Measurements from ENCODE around the gene VPS52. TPM values are rescaled to one million over a fixed set of nuclear protein-coding genes. Genes with fewer than 3 reads are reported as not detected.

Gene VPS52
- 10 to 100 TPM; 53.1 to 96.0 (median 75.1) TPM for polyA plus RNA-seq (ENCODE audit: insufficient read length in 4 of 4)

DNA sequence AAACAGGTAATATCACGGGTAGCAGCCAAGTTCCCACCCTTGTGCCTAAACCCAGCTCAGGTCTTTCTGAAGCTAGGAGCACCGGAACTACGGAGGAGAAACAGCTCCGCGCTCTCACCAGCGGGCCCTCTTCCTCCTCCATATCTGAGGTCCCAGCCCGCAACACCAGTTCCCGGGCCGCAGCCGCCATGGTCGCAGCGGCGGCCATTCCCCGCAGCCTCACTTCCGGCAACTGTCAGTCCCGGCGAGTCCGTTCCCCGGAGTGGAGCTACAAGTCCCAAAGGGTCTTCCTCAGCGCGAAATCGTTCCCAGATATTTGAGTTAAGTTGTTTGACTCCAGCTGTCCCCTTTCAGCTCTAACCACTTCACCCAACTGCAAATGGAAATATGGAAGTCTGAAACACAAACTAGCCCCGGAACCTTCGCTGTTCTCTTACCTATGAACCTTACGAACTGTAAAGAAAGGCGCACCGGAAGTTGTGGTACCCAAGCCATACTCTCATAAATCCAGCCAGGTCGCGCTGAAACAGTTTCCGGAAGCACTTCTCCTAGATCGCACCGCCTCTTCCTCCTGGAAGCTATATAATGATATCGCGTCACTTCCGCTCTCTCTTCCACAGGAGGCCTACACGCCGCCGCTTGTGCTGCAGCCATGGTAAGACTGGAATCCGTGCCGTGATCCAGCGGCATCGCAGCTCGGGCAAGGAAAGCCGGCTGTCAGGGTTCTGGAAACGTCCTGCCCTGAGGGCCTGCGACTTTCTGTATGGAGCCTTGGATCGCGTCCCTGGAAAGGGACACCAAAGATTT is at the start of gene VPS52, which contains the start of gene RPS18:
Gene VPS52, minus strand, starts transcription at position 409 of the 807 bp plus-strand sequence. Its CDS starts 201 bp downstream, at position 208.
Gene RPS18, plus strand, starts transcription at position 608 of the 807 bp plus-strand sequence. Its CDS starts 45 bp downstream, at position 653.
- peak; percentile 97 to 99 (median 98) for DNase-seq (ENCODE audit: low read depth in 4 of 4, low spot score in 3 of 4)

GRCh38 chr6:33321227-33321626 is 49.6 kb upstream of the VPS52 start:
- DNase-seq (ENCODE audit: low read depth in 4 of 4, low spot score in 3 of 4), result no peak

DNA sequence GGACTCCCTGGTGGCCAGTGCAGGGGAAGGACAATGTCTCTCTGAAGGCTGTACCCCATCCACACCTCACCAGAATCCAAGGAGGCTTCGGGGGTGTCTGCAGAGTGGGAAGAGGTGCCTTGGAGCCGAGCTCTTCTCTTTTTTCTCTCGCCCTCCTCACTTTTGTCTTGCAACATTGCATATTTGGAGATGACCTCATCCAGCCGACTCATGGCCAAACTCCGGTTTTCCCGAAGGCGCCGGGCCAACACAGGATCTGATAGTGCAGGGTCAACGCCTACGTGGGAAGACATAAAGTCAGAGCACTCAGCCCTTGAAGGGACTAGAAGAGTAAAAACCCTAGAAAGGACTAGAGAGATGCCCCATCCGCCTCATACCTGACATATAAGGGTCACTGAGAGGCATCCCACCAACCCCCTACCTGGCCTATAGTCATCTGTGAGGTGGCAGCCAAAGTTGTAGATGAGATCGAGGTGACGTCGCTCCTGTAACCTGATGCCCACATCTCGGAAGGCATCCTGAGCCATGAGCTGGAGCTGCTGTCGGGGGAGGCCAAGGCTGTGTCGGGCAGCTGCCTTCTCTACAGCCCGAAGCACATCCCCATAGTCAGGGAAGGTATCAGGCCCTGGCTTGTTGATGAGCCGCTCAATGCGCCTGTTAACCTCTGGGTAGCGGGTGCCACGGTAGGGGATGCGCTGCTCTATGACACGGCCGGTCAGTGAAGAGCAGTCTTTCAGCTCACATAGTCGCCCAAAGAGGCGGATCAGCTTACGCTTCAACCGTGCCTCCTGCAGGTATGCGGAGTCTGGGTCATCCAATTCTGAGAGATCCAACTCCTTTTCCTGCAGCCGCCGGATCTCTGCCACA is 48.9 kb upstream of the VPS52 start:
- DNase-seq (ENCODE audit: low read depth in 4 of 4, low spot score in 3 of 4), result no peak

DNA sequence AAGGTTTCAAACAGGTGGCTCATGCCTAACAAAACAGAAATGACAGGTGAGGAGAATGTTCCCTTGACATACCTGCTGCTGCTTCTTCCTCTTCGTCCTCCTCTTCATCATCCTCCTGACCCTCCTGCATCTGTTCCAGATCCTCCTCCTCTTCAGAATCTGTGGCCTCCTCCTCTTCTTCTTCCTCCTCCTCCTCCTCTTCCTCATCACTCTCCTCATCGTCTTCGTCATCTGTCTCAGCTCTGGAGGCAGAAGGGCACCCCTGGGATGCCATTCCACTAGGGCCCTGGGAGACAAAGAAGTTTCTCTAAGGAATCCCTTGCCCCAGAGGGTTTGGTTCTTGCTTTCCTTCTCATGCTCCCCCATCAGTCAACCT is 48.3 kb upstream of the VPS52 start:
- DNase-seq (ENCODE audit: low read depth in 4 of 4, low spot score in 3 of 4), result no peak

GRCh38 chr6:33318426-33319073 is 46.9 kb upstream of the VPS52 start:
- no peak for DNase-seq (ENCODE audit: low read depth in 4 of 4, low spot score in 3 of 4)

- peak; percentile 97 to 99 (median 98) for DNase-seq (ENCODE audit: low read depth in 4 of 4, low spot score in 3 of 4)
Observed at GRCh38 chr6:33317669-33318425, 46.2 kb upstream of the VPS52 start, which contains the start of gene ZBTB22. Gene ZBTB22, minus strand, starts transcription at chr6:33317744. Its CDS starts 828 bp downstream, at chr6:33316916.

- no peak for DNase-seq (ENCODE audit: low read depth in 4 of 4, low spot score in 3 of 4)
Observed at GRCh38 chr6:33317419-33317668, 45.7 kb upstream of the VPS52 start.

DNA sequence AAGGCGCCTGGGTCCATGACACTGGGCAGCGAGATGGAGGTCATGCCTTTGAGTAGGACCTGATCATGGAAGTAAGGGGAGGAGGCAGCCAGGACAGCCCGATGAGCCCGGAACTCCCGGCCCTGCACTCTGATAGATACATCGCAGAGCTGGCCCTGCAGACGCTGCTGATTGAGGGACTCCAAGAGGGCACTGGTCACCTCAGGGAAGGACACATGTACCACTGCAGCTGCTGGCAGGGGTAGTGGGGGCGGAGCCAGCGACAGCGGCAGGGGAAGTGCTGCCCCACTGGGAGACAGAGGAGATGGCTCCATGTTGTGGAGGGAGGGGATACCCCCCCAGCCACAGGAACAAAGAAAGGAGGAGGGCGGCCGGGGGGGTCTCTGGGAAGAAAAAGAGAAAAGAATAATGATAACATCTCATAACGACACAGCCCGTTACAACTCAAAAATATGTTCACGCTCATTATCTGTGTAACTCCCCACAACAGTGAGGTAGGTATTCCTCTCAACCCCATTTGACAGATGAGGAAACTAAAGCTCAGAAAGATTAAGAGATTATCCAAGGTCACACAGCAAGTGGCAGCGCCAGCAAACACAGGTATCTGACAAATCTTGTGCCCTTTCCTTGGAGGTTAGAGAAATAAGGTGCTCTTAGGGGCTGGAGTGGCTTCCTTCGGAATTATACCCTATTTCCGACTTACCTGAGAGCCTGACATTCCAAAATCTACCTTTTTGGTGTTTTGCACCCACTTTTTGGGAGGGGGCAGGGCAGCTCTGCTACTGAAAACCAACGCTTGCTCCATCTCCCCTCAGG is 45.1 kb upstream of the VPS52 start:
- no peak for DNase-seq (ENCODE audit: low read depth in 4 of 4, low spot score in 3 of 4)

GRCh38 chr6:33315793-33316602 is 44.3 kb upstream of the VPS52 start:
- DNase-seq (ENCODE audit: low read depth in 4 of 4, low spot score in 3 of 4), result no peak

- DNase-seq (ENCODE audit: low read depth in 4 of 4, low spot score in 3 of 4), result no peak
Observed at GRCh38 chr6:33314943-33315792, 43.5 kb upstream of the VPS52 start.

DNA sequence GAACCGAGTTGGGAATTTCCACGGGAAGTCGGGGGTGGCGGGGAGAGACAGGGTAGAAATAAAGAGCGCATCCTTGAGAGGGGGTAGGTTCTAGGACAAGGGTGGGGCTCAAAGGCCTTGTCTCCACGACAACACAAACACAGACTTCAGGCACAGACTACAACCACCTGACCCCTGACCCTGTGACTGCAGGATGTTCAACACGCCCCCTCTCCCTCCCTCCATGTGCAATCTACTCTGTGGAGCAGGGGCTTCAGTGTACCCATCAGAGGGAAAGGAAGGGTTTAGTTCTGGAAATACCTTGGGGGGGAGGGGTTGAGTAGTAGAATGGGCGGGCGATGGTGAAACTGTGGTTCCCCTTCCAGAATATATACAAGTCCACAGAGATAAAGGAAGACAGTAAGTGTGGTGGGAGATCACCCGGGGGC is 42.9 kb upstream of the VPS52 start:
- peak in 2 of 4 donors; percentile 45 to 55 for DNase-seq (ENCODE audit: low read depth in 4 of 4, low spot score in 3 of 4)

DNA sequence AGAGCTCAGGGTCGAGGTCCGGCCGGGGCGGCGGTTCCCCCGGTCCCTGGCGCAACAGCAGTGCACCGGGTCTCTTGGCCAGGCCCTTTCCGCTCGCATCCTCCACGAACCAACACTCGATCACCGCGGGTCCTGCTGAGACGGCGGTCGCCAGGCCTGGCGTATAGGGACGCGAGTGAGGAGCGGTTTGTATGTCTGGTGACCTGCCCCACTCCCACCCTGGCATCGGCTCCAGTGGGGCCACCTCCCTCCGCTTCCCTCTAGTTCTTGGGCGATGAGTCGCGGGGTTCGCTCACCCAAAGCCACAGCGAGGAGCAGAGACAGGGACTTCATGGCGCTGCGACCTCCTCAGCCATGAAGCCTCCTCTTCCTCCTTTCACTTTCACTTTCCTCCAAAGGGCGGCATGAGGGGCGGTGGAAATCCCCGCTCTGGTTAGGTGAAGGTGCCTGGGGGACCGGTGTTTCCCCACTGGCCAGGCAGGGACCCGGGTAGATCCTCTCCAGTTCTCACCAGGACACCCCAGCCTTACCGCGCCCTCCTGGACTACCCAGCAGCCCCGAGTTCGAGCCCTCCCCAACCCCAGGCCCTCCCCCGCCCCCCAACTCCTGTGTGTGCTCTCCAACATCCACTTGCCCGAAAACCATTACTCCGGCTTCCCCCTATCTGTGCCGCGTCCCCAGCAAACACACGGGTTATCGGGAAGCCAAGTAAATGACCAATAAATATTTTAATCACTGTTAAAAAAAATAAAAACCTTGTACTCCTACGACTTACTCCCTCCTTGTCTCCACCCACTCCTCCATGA is 42.2 kb upstream of the VPS52 start, which contains the start of gene TAPBP:
Gene TAPBP, minus strand, starts transcription at position 370 of the 806 bp plus-strand sequence. Its CDS starts 37 bp downstream, at position 333.
- peak in 3 of 4 donors; percentile 44 to 54 (median 49) for DNase-seq (ENCODE audit: low read depth in 4 of 4, low spot score in 3 of 4)

GRCh38 chr6:33313105-33313708 is 41.5 kb upstream of the VPS52 start:
- DNase-seq (ENCODE audit: low read depth in 4 of 4, low spot score in 3 of 4), result peak in 2 of 4 donors; percentile 18 to 21

GRCh38 chr6:33312361-33313104 is 40.9 kb upstream of the VPS52 start:
- peak in 2 of 4 donors; percentile 28 to 41 for DNase-seq (ENCODE audit: low read depth in 4 of 4, low spot score in 3 of 4)

DNA sequence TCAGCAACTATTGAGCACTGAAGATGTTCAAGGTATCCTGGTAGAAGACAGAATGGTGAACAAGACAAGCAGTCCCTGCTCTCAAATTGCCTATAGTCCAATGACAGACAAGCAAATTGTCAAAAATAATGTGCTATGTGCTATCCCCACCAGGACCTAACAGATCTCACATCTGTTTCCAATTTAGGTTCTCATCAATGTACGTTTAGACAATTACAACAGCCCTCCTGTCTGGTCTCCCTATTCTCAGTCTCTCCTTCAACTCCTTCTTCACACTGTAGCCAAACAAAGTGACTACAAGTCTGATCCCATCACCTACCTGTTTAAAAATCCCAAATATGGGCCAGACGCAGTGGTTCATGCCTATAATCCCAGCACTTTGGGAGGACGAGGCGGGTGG is 34.7 kb upstream of the VPS52 start:
- no peak for DNase-seq (ENCODE audit: low read depth in 4 of 4, low spot score in 3 of 4)
